Tibial nerve (tissue), 4 donors: ENCODE results near the gene CH25H. TPM values are rescaled to one million over a fixed set of nuclear protein-coding genes. Genes with fewer than 3 reads are reported as not detected.
A peak's percentile ranks its signal among the peaks of the same experiment; 100 is the strongest.
"Not testable (repeated sequence)": the region's sequence is repeated elsewhere in the genome, so short reads cannot be mapped to it uniquely, and the experiment has no call there.

Experiments used
- DNase-seq, 2 donors: peaks; one replicate each; pipeline ENCODE4 v3.0.0-alpha.2; 2019; ENCODE audit warnings: low spot score in 2 of 2
- H3K27ac ChIP-seq, 4 donors: fragments of 200-600 bp; sonication (generic) in 3 of 4; one replicate each; pipeline ENCODE4 v1.5.1; 2017 to 2019; ENCODE audit warnings: mild to moderate bottlenecking in 1 of 4
- H3K27me3 ChIP-seq, 2 donors: fragments of 200-600 bp; sonication (generic) in 1 of 2; one replicate each; pipeline versions ENCODE4 v1.5.1 to v1.6.0; 2017 to 2019
- H3K36me3 ChIP-seq, 3 donors: fragments of 200-600 bp; sonication (generic); one replicate each; pipeline ENCODE4 v1.5.1; 2018 to 2019
- H3K4me1 ChIP-seq, 4 donors: fragments of 200-600 bp; sonication (generic) in 3 of 4; one replicate each; pipeline ENCODE4 v1.5.1; 2017 to 2019
- H3K4me3 ChIP-seq, 4 donors: fragments of 200-600 bp; sonication (generic) in 3 of 4; one replicate each; pipeline ENCODE4 v1.5.1; 2017 to 2019; ENCODE audit warnings: mild to moderate bottlenecking in 1 of 4, moderate library complexity in 1 of 4
- H3K9me3 ChIP-seq, 4 donors: fragments of 200-600 bp; sonication (generic) in 3 of 4; one replicate each; pipeline ENCODE4 v1.5.1; 2017 to 2019
- CTCF ChIP-seq, 5 experiments: fragments of 200-600 bp in 3 of 5; fragments of 450-650 bp in 2 of 5; sonication (generic) in 3 of 5; IDR thresholded peaks; one replicate each; pipeline ENCODE4 v1.5.1; 2016 to 2019; ENCODE audit warnings: antibody characterized with exemption in 5 of 5, mild to moderate bottlenecking in 3 of 5, moderate library complexity in 2 of 5
- EP300 ChIP-seq, 2 donors: sonication (generic); formaldehyde crosslinking; IDR thresholded peaks; one replicate each; pipeline ENCODE4 v1.6.1; 2017; ENCODE audit warnings: antibody characterized with exemption in 2 of 2, mild to moderate bottlenecking in 1 of 2
- POLR2A ChIP-seq, 2 donors: fragments of 450-650 bp; IDR thresholded peaks; one replicate each; pipeline ENCODE4 v1.6.1; 2017; ENCODE audit warnings: antibody characterized with exemption in 2 of 2, mild to moderate bottlenecking in 2 of 2, moderate library complexity in 2 of 2
- whole genome bisulfite sequencing, 2 donors: methylation state at CpG; one replicate each; pipeline ENCODE4 v1.1.5; 2018; 5-methylcytosine and 5-hydroxymethylcytosine counted together
- total RNA-seq, 4 donors: library from RNA; depleted of rRNA; stranded (reverse); fragments of >200 nt; gene quantifications; one replicate each; pipeline ENCODE4 v1.1.0, GENCODE V29; 2016

CH25H gene
- total RNA-seq, 4 donors from 2014 or later: 0.22 to 1.2 (median 0.92) TPM

GRCh38 chr10:89251409-89252224 is 44.5 kb upstream of the CH25H start, which contains the start of gene LIPA:
LIPA (minus strand) TSS chr10:89251775; CDS start chr10:89247648, 4,127 bp downstream.
- 0 to 2% methylated on average over 21 to 39 of the region's 53 CpGs for WGBS, 2 donors
- DNase-seq: peak; percentile 82 to 92
- peak in 1 of 5 experiments; percentile 20 for TF ChIP-seq CTCF (IDR thresholded peaks at IDR 0.05)
- TF ChIP-seq POLR2A (IDR thresholded peaks at IDR 0.05): peak; percentile 18 to 59
- peak; percentile 61 to 74 for TF ChIP-seq EP300 (IDR thresholded peaks at IDR 0.05)
- Histone ChIP-seq H3K36me3 (no peaks in the 10 kb centered on the region), H3K9me3 (no peaks in the 10 kb centered on the region), H3K27ac (peak within 1 kb of the TSS; percentile 58 to 90 (median 88)), H3K4me1 (peaks cover 0 to 27% (median 3%) of the 10 kb centered on the region in 4 donors), H3K27me3 (no peaks in the 10 kb centered on the region), H3K4me3 (peak within 1 kb of the TSS; percentile 63 to 98 (median 86))

GRCh38 chr10:89250865-89251408 is 43.8 kb upstream of the CH25H start:
- H3K4me1 ChIP-seq: peaks cover 0 to 24% (median 3%) of the 10 kb centered on the region in 4 donors
- H3K36me3 ChIP-seq: no peaks in the 10 kb centered on the region
- H3K4me3 ChIP-seq: peak overlapping the region; percentile 63 to 98 (median 86)
- H3K27ac ChIP-seq: peak overlapping the region; percentile 58 to 90 (median 88)
- WGBS, 2 donors: 16 to 20% methylated on average over 13 of the region's 13 CpGs
- H3K9me3 ChIP-seq: no peaks in the 10 kb centered on the region
- DNase-seq: no peak
- no peaks in the 10 kb centered on the region for H3K27me3 ChIP-seq
- TF ChIP-seq EP300 (IDR thresholded peaks at IDR 0.05) (no peak), POLR2A (IDR thresholded peaks at IDR 0.05) (no peak), CTCF (IDR thresholded peaks at IDR 0.05) (no peak)

- no peak overlapping the region for H3K27ac ChIP-seq
- 64 to 67% methylated on average over 3 of the region's 3 CpGs for WGBS, 2 donors
- TF ChIP-seq POLR2A (IDR thresholded peaks at IDR 0.05): no peak
- TF ChIP-seq EP300 (IDR thresholded peaks at IDR 0.05): no peak
- no peak for TF ChIP-seq CTCF (IDR thresholded peaks at IDR 0.05)
- no peaks in the 10 kb centered on the region for H3K9me3 ChIP-seq
- H3K4me1 ChIP-seq: peaks cover 0 to 24% (median 3%) of the 10 kb centered on the region in 4 donors
- H3K36me3 ChIP-seq: no peaks in the 10 kb centered on the region
- H3K27me3 ChIP-seq: no peaks in the 10 kb centered on the region
- no peak overlapping the region for H3K4me3 ChIP-seq
- no peak for DNase-seq
Measured at GRCh38 chr10:89248990-89249389, 41.9 kb upstream of the CH25H start.

- H3K4me1 ChIP-seq: peaks cover 0 to 30% (median 3%) of the 10 kb centered on the region in 4 donors
- H3K9me3 ChIP-seq, H3K4me3 ChIP-seq, H3K36me3 ChIP-seq, H3K27me3 ChIP-seq, H3K27ac ChIP-seq, DNase-seq: not testable (repeated sequence)
- 97 to 99% methylated on average over 2 of the region's 2 CpGs for WGBS, 2 donors
Measured at GRCh38 chr10:89247623-89248022, 40.5 kb upstream of the CH25H start.

- H3K4me3 ChIP-seq: no peak overlapping the region
- no peak for DNase-seq
- H3K4me1 ChIP-seq: peaks cover 0 to 40% (median 7%) of the 10 kb centered on the region in 4 donors
- no peaks in the 10 kb centered on the region for H3K9me3 ChIP-seq
- WGBS, 2 donors: 51 to 61% methylated on average over 4 of the region's 4 CpGs
- H3K36me3 ChIP-seq: peaks cover 0 to 10% (median 0%) of the 10 kb centered on the region in 3 donors
- peak overlapping the region in 1 of 4 donors; percentile 52 for H3K27ac ChIP-seq
- peak in 2 of 5 experiments; percentile 13 to 37 for TF ChIP-seq CTCF (IDR thresholded peaks at IDR 0.05)
- TF ChIP-seq EP300 (IDR thresholded peaks at IDR 0.05): no peak
- no peak for TF ChIP-seq POLR2A (IDR thresholded peaks at IDR 0.05)
- no peaks in the 10 kb centered on the region for H3K27me3 ChIP-seq
Measured at GRCh38 chr10:89245802-89246201, 38.7 kb upstream of the CH25H start.
